Islet of Langerhans (tissue), 1 donor: ENCODE measurements around the gene MVP.
"Not testable (repeated sequence)": the region's sequence is repeated elsewhere in the genome, so short reads cannot be mapped to it uniquely, and the experiment has no call there.

ENCODE experiments used
- FAIRE-seq: peaks from one replicate; lab custom pipeline; 2011; peaks lifted over from hg19 to GRCh38; lab: Jason Lieb, UNC

The MVP gene

GRCh38 chr16:29815793-29816693, 4.2 kb upstream of the MVP start, which contains the start of gene PAGR1:
PAGR1 (plus strand) TSS chr16:29816152; CDS start chr16:29816526, 374 bp downstream.
- peak; percentile 13 for FAIRE-seq

- no peak for FAIRE-seq
These were observed 3.4 kb upstream of the MVP start for GRCh38 chr16:29816694-29817441.

GRCh38 chr16:29818082-29818481, 2.2 kb upstream of the MVP start:
- FAIRE-seq, result no peak

GRCh38 chr16:29819506-29819905, 756 bp upstream of the MVP start:
- FAIRE-seq, result no peak

GRCh38 chr16:29820730-29821642, 724 bp downstream of the MVP start:
- FAIRE-seq, result no peak

- no peak for FAIRE-seq
These were observed 1.4 kb downstream of the MVP start for GRCh38 chr16:29821643-29822115.

GRCh38 chr16:29824589-29825144, 4.4 kb downstream of the MVP start:
- FAIRE-seq, result no peak

GRCh38 chr16:29825145-29826044, 5.1 kb downstream of the MVP start:
- FAIRE-seq, result no peak

GRCh38 chr16:29826342-29826695, 6.1 kb downstream of the MVP start:
- FAIRE-seq, result no peak

GRCh38 chr16:29830774-29831173, 10.5 kb downstream of the MVP start:
- no peak for FAIRE-seq

GRCh38 chr16:29831490-29831889, 11.2 kb downstream of the MVP start:
- no peak for FAIRE-seq

GRCh38 chr16:29833219-29833618, 13.0 kb downstream of the MVP start:
- FAIRE-seq, result not testable (repeated sequence)

- no peak for FAIRE-seq
These were observed 13.8 kb downstream of the MVP start for GRCh38 chr16:29834079-29834478.

- no peak for FAIRE-seq
These were observed 15.7 kb downstream of the MVP start for GRCh38 chr16:29835926-29836325.

GRCh38 chr16:29836623-29837022, 16.4 kb downstream of the MVP start:
- FAIRE-seq, result no peak

- FAIRE-seq, result no peak
These were observed 17.6 kb downstream of the MVP start for GRCh38 chr16:29837841-29838240.

GRCh38 chr16:29839822-29840221, 19.6 kb downstream of the MVP start:
- no peak for FAIRE-seq

GRCh38 chr16:29840240-29840639, 20.0 kb downstream of the MVP start:
- FAIRE-seq, result no peak

- FAIRE-seq, result no peak
These were observed 21.4 kb downstream of the MVP start for GRCh38 chr16:29841631-29842030.

- no peak for FAIRE-seq
These were observed 22.6 kb downstream of the MVP start for GRCh38 chr16:29842732-29843346.
